ENCODE measurements around the gene MYADML2. TPM values are rescaled to one million over a fixed set of nuclear protein-coding genes. Genes with fewer than 3 reads are reported as not detected.

The MYADML2 gene
- total and polyA plus RNA-seq, 2 of the 8 experiments (the other 6 are each of a cell fraction or from before 2014, with no cell fraction given): 0.26 to 0.47 TPM

DNA sequence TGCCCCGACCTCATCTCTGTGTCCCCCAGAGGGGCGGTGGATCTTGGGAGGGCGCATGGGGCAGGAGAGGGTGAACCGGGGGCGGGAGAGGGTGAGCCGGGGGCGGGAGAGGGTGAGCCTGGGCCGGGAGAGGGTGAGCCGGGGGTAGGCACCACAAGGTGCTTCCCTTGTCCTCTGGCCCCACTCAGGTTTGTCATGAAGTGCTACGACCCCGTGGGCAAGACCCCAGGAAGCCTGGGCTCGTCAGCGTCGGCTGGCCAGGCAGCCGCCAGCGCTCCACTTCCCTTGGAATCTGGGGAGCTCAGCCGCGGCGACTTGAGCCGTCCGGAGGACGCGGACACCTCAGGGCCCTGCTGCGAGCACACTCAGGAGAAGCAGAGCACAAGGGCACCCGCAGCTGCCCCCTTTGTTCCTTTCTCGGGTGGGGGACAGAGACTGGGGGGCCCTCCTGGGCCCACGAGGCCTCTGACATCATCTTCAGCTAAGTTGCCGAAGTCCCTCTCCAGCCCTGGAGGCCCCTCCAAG is 49.3 kb upstream of the MYADML2 start:
- Histone ChIP-seq H2BK20ac (ENCODE audit: low read length) (no peak overlapping the region), H3K4me3 (ENCODE audit: extremely low read depth in 1 of 4, insufficient read depth in 2 of 4, low read depth in 3 of 4, low read length in 4 of 4) (no peak overlapping the region), H2AK5ac (ENCODE audit: low read depth, low read length) (no peak overlapping the region), H4K8ac (ENCODE audit: extremely low read depth, insufficient read depth, low read length) (peak overlapping the region; percentile 64; the same call in 1 of the 2 replicates), H3K4ac (replicated peaks; ENCODE audit: insufficient read length, low read depth, low read length) (no peak overlapping the region), H3K9me3 (ENCODE audit: insufficient read depth in 2 of 2, low read depth in 1 of 2, low read length in 1 of 2) (no peaks in the 10 kb centered on the region), H4K5ac (ENCODE audit: insufficient read length, low read depth, low read length) (no peak overlapping the region), H4K20me1 (replicated peaks in 1 of 2; ENCODE audit: control insufficient read depth in 1 of 2, insufficient read depth in 2 of 2, low read length in 2 of 2) (peaks cover 0 to 12% of the 10 kb centered on the region in 2 experiments), H3K23ac (ENCODE audit: insufficient read length) (no peak overlapping the region), H2BK120ac (replicated peaks; ENCODE audit: low read depth, low read length) (no peak overlapping the region), H3K14ac (ENCODE audit: insufficient read length) (no peak overlapping the region), H3K4me2 (ENCODE audit: insufficient read depth in 1 of 2, low read depth in 2 of 2, low read length in 2 of 2) (no peak overlapping the region), H4K91ac (replicated peaks; ENCODE audit: insufficient read length, low read length) (no peak overlapping the region), H3K79me2 (ENCODE audit: control insufficient read depth in 1 of 2, insufficient read depth in 2 of 2, low read length in 2 of 2) (no peaks in the 10 kb centered on the region), H3K23me2 (ENCODE audit: low read depth, low read length) (no peaks in the 10 kb centered on the region), H2BK5ac (ENCODE audit: low read depth, low read length) (no peak overlapping the region), H3K79me1 (ENCODE audit: low read depth, low read length) (peaks cover 5% of the 10 kb centered on the region), H2BK12ac (ENCODE audit: low read depth, low read length) (no peak overlapping the region), H3K27ac (ENCODE audit: low read depth, low read length) (no peak overlapping the region), H3K27me3 (replicated peaks in 1 of 4; ENCODE audit: control insufficient read depth in 3 of 4, extremely low read depth in 1 of 4, insufficient read depth in 3 of 4, low read length in 3 of 4) (no peaks in the 10 kb centered on the region), H3K36me3 (ENCODE audit: control insufficient read depth in 2 of 4, insufficient read depth in 4 of 4, low read length in 3 of 4) (no peaks in the 10 kb centered on the region), H3K9ac (replicated peaks in 1 of 4; ENCODE audit: extremely low read depth in 1 of 4, low read depth in 3 of 4, low read length in 3 of 4) (no peak overlapping the region), H2AFZ (ENCODE audit: low read length) (no peak overlapping the region), H3K18ac (ENCODE audit: extremely low read depth, low read length) (no peak overlapping the region), H3K4me1 (replicated peaks in 1 of 4; ENCODE audit: control insufficient read depth in 3 of 4, insufficient read depth in 4 of 4, low read length in 3 of 4) (peaks cover 0 to 27% (median 24%) of the 10 kb centered on the region in 4 experiments; a peak in 6 of 7 replicates), H3K56ac (replicated peaks; ENCODE audit: insufficient read length, low read depth, low read length) (no peak overlapping the region), H2BK15ac (ENCODE audit: low read length) (no peak overlapping the region)
- WGBS, 2 experiments (ENCODE audit: extremely low coverage in 1 of 2, insufficient coverage in 1 of 2, insufficient read length in 1 of 2, insufficient replicate concordance in 2 of 2, low coverage in 1 of 2, low lambda C conversion rate in 2 of 2, missing lambda C conversion rate in 1 of 2): 91% methylated on average over 14 of the region's 28 CpGs; no CpG with 5 or more reads in 1 of the 2 experiments
- no peak for DNase-seq (ENCODE audit: low read depth in 1 of 2, low spot score in 2 of 2)
- FAIRE-seq: no peak
- POLR2A ChIA-PET (ENCODE audit: partially characterized antibody): interaction anchor here (1.0 to 1.8 kb wide), 6 partner anchors 16 to 76 kb away, joined by 3 to 7 read pairs (median 4); no protein-coding TSS in a partner anchor
- CTCF ChIA-PET (ENCODE audit: partially characterized antibody): interaction anchor here (0.8 to 3.2 kb wide), 20 partner anchors 8 to 331 kb away, joined by 3 to 20 read pairs (median 5); partner anchors contain the start of genes LRRC45, MAFG and NOTUM
- no peak for TF ChIP-seq SUZ12 (IDR thresholded peaks at IDR 0.05; ENCODE audit: low read length)
- no peak for TF ChIP-seq GABPA (IDR thresholded peaks at IDR 0.05; ENCODE audit: borderline replicate concordance, insufficient read depth, low read length)
- no peak for TF ChIP-seq TCF12 (IDR thresholded peaks at IDR 0.05; ENCODE audit: low read depth, low read length)
- no peak for TF ChIP-seq RAD21 (IDR thresholded peaks at IDR 0.05 in 1 of 2, conservative IDR thresholded peaks at IDR 0.05 in 1 of 2; ENCODE audit: low read depth in 2 of 2, low read length in 2 of 2)
- TF ChIP-seq, protein P1, sequence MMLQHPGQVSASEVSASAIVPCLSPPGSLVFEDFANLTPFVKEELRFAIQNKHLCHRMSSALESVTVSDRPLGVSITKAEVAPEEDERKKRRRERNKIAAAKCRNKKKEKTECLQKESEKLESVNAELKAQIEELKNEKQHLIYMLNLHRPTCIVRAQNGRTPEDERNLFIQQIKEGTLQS (IDR thresholded peaks at IDR 0.05; ENCODE audit: insufficient read depth, low read depth, low read length): no peak
- no peak for TF ChIP-seq JUN (IDR thresholded peaks at IDR 0.05; ENCODE audit: low read depth, low read length)
- no peak for TF ChIP-seq CTBP2 (IDR thresholded peaks at IDR 0.05; ENCODE audit: borderline replicate concordance, insufficient read depth, insufficient read length, low read length)
- TF ChIP-seq EP300 (IDR thresholded peaks at IDR 0.05; ENCODE audit: borderline replicate concordance in 1 of 2, low read depth in 2 of 2, low read length in 2 of 2): no peak
- TF ChIP-seq SIN3A (conservative IDR thresholded peaks at IDR 0.05 in 1 of 2, IDR thresholded peaks at IDR 0.05 in 1 of 2; ENCODE audit: low read depth in 1 of 2, low read length in 2 of 2): no peak
- TF ChIP-seq TAF7 (optimal IDR thresholded peaks at IDR 0.05; ENCODE audit: borderline replicate concordance, low read depth, low read length): no peak
- TF ChIP-seq CBX5 (IDR thresholded peaks at IDR 0.05; ENCODE audit: low read depth, low read length): no peak
